Activated CD4-positive, CD25-positive, alpha-beta regulatory T cell treated with anti-CD3 and anti-CD28 coated beads, Interleukin-2, amount 50 U/mL, for 16 hours (primary cell): ENCODE measurements around the gene KIF4B.
"Not testable (repeated sequence)": the region's sequence is repeated elsewhere in the genome, so short reads cannot be mapped to it uniquely, and the experiment has no call there.

ENCODE experiments used
- DNase-seq: peaks from one replicate; pipeline ENCODE4 v3.0.0-alpha.2; 2020; ENCODE audit warnings: low read depth, low spot score

Gene KIF4B, protein sequence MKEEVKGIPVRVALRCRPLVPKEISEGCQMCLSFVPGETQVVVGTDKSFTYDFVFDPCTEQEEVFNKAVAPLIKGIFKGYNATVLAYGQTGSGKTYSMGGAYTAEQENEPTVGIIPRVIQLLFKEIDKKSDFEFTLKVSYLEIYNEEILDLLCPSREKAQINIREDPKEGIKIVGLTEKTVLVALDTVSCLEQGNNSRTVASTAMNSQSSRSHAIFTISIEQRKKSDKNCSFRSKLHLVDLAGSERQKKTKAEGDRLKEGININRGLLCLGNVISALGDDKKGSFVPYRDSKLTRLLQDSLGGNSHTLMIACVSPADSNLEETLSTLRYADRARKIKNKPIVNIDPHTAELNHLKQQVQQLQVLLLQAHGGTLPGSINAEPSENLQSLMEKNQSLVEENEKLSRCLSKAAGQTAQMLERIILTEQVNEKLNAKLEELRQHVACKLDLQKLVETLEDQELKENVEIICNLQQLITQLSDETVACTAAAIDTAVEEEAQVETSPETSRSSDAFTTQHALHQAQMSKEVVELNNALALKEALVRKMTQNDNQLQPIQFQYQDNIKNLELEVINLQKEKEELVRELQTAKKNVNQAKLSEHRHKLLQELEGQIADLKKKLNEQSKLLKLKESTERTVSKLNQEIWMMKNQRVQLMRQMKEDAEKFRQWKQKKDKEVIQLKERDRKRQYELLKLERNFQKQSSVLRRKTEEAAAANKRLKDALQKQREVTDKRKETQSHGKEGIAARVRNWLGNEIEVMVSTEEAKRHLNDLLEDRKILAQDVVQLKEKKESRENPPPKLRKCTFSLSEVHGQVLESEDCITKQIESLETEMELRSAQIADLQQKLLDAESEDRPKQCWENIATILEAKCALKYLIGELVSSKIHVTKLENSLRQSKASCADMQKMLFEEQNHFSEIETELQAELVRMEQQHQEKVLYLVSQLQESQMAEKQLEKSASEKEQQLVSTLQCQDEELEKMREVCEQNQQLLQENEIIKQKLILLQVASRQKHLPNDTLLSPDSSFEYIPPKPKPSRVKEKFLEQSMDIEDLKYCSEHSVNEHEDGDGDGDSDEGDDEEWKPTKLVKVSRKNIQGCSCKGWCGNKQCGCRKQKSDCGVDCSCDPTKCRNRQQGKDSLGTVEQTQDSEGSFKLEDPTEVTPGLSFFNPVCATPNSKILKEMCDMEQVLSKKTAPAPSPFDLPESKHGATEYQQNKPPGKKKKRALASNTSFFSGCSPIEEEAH

DNA sequence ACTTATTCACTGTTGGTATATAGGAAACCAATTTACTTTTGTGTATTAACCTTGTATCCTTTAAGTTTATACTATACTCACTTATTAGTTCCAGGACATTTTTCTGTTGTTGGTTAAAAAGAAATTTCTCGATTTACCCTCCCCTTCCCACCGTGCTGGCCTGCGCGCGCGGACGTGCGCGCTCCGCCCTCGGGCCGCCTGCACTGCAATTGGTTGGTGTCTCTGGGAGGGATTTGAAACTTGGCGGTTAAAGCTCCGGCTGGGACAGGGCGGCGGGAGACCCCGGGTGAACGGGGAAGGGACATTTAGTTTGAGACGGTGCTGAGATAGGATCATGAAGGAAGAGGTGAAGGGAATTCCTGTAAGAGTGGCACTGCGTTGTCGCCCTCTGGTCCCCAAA, at the start of gene KIF4B:
TSS of gene KIF4B (plus strand) at position 230 of the 400 bp plus-strand sequence. CDS start at position 335, 105 bp downstream.
- DNase-seq, result no peak

DNA sequence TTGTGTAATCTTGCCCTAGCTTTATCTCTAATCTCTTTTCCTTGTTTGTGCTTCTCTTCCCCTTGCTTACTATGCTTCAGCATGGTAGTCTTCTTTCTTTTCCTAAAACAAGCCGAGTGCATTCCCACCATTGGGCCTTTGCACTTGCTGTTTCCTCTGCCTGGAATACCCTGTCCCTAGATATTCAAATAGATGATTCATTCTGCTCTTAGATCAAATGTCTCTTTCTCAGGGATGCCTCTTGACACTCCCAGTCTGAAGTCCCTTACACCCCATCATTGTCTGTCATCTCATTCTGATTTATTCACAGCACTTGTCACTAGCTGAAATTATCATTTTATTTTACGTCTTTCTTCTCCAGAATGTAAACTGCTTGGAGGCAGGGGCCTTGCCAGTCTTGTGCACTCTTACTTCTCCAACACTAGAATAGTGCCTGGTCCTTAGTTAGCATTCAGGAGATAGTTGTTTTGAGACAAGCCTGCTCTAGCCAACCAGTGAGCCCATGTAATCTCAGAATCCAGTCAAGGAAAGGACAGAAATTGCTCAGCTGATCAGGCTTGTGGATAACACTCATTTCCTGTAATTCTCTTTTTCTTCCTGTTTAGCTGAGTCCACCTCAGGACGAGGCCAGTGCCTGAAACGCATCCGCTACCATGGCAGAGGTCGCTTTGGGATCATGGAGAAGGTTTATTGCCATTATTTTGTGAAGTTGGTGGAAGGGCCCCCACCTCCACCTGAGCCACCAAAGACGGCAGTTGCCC, 47.3 kb upstream of the KIF4B start:
- DNase-seq, result no peak

DNA sequence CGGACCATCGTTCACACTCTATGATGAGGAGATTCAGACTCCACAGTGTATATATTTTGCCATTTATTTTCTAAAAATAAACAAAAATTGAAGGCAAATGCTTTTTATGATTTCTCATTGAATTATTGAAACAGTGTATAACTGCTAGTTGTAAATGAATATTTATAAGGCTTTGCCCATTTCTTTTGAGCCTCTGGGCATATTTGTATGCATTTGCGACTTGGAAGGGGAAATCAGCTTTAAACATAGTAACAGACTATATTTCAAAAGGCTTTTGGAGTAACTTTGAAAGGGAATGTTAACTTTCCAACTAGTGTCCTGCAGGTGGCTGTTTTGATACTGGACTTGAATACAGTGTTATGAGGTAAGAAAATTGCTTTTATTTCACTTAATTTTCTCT, 46.7 kb upstream of the KIF4B start:
- DNase-seq, result no peak

DNA sequence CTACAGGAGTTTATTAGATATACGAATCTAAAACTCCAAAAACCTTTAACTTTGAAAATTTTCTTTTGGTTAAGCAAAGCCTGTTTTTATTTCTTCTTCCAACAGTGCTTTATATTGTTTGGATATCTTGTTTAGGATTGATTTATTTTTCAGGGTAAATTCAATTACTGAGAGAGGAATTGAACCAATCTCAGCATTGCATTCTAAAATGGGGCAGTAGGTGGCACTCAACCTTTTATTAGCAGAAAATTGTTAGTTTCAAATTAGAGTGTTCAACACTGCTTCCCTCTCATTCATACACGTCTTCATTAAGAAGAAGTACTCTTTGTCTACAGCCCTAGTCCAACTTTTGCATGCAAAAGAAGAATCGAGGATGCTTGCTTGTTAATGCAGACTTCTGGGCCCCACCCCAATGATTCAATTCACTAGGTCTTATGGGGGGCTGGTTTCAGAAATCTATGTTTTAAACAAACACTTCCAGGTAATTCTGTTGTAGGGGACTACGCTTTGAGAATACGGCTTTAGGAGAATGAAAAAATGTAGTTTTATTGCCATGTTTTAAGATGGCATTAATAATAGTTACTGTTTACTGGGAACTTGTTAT, 46.0 kb upstream of the KIF4B start:
- DNase-seq, result no peak

DNA sequence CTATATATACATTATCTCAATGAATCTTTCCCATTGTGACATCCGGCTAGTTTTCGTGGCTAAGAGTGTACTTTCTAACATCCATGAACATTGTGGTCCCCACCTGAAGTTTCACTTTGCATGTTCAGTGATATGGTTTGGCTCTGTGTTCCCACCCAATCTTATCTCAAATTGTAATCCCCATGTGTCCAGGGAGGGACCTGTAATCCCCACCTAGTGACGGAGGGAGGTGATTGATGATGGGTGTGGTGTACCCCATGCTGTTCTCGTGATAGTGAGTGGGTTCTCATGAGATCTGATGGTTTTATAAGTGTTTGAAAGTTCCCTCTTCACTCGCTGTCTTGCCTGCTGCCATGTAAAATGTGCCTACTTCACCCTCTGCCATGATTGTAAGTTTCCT, 44.6 kb upstream of the KIF4B start:
- DNase-seq, result no peak

DNA sequence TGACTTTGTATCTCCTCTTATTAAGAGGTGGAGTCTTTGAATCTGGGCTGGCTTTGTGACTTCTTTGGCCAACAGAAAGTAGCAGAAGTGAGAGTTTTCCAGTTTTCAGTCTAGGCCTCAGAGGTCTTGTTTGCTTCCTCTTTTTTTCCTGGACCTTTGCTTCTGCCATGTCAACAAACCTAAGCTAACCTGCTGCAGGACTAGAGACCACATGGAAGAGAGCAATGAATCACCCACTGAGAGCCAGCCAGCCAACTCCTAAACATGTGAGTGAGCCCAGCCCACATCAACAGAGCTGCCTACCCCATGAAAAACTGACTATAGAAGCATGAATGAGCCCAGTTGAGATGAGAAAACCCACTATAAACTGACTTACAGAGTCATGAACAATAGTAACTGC, 42.8 kb upstream of the KIF4B start:
- DNase-seq, result no peak

DNA sequence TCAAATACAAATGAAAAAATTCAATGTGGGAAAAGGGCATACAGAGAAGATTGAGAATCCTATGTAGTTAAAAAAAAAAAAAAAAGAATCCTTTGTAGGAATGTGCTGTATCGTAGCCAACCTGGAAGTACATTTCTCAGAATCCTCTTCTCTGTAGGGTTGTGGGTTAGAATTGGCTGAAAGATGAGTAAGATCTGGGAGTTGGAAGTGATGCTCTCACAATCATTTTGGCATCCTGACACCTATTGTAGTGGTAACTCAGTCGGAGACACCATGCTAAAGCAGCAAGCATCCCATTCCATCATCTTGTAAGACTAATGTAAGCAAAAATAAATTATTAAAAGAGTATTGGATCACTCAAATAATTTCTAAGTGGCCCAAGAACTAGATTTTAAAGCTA, 42.1 kb upstream of the KIF4B start:
- DNase-seq, result no peak

DNA sequence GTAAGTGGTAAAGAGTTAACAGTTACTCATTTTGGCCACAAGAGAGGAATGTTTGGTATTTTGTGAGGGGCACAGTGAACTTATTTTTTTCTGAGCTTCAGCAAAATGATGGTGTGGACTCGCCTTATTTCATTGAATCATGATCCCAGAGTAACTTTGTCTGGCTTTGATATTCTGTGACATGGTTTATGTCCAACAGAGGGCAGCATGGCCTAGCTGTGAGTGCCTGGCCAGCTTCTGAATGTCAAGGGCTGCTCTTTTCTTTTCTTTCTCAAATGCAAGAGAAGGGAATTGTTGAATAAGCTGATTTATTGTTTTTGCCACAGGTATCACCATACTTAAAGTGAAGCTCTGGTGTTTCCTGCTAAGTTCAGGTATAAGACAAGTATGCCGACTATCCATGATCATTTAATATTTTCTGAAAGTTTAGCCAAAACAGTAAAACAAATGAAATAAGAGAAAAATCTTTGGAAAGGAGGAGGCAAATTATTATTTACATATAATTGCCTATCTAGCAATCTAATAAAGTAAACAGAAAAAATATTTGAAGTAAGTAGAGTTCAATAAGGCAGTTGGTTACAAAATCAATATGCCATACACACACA, 41.0 kb upstream of the KIF4B start:
- DNase-seq, result no peak

DNA sequence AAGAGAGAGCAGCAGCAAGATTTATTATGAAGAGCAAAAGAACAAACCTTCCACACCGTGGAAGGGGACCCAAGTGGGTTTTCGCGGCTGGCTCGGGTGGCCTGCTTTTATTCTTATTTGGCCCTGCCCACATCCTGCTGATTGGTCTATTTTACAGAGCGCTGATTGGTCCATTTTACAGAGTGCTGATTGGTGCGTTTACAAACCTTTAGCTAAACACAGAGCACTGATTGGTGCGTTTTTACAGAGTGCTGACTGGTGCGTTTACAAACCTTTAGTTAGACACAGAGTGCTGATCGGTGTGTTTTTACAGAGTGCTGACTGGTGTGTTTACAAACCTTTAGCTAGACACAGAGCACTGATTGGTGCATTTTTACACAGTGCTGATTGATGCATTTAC, 37.5 kb upstream of the KIF4B start:
- not testable (repeated sequence) for DNase-seq

DNA sequence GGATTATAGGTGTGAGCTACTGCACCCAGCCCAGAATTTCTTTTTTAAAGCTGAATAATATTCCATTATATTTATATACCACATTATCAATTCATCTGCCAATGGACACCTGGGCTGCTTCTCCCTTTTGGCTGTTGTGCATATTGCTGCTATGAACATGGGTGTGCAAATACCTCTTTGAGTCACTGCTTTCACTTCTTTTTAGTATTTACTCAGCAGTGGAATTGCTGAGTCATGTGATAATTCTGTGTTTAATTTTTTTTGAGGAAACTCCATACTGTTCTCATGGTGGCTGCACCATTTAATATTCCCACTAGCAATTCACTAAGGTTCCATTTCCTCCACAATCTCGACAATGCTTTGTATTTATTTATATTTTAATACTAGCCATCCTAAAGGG, 36.1 kb upstream of the KIF4B start:
- no peak for DNase-seq

DNA sequence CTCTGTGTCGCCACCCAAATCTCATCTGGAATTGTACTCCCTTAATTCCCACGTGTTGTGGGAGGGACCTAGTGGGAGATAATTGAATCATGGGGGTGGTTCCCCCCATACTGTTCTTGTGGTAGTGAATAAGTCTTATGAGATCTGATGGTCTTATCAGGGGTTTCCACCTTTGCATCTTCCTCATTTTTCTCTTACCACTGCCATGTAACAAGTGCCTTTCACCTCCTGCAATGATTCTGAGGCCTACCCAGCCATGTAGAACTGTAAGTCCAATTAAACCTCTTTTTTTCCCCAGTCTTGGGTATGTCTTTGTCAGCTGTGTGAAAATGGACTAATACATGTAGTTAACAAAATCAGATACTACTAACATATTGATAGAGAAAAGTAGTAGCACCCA, 35.3 kb upstream of the KIF4B start:
- not testable (repeated sequence) for DNase-seq

DNA sequence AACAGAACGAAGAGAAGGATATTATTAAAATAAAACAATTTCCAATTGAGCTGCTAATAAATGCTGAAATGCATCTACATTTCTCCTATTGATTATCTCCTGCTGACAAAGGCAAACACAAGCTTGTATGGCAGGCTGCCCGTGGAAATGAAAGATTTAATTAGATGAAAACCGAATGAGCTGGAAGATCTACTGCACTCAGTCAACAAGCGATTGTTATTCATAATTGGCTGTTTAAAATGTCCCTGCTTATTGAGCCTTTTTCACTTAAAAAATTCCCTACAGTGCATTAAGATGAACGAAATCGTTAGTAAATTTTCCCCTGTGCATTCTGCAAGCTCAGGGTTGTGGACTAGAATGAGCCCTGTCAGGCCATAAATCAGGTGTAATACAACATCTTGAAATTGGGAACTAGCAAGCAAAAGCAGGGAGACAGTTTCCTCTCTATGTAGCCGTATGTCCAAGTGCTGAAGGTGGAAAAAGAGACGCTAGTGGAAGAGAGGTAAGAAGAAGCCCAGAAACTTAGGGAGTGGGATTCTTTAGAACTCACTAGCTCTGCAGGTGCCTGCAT, 28.5 kb upstream of the KIF4B start:
- no peak for DNase-seq

DNA sequence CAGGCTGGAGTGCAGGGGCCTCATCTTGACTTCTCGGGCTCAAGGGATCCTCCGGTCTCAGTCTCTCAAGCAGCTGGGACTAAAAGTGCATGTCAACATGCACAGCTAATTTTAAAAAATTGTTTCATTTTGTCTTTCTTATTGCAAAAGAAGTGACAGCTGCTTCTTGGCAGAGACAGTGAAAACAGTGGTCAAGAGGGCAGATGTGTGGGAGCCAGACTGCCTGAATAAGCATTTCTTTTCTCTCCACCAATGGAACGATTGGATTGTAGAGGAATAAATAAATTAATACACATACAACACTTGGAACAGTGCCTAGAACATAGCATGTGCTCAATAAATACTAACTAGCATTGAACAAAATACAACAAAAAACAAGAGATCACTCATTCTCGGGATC, 27.4 kb upstream of the KIF4B start:
- DNase-seq, result no peak

DNA sequence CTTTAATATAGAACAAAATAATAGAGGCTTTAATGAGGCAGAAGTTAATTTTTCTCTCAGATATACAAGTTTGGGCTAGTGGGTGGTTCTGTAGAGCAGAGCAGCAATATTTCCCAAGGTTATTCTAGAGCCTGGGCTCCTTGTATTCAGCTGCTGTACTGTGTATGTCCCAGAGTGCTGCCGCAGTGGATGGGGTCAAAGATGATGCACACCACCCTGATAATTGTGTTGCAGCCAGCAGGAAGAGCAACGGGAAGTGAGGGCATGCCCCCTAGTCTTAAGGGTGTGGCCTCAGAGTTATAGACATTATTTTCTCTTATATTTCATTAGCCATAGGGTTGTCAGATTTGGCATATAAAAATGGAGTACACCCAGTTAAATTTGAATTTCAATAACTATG, 23.9 kb upstream of the KIF4B start:
- DNase-seq, result no peak

DNA sequence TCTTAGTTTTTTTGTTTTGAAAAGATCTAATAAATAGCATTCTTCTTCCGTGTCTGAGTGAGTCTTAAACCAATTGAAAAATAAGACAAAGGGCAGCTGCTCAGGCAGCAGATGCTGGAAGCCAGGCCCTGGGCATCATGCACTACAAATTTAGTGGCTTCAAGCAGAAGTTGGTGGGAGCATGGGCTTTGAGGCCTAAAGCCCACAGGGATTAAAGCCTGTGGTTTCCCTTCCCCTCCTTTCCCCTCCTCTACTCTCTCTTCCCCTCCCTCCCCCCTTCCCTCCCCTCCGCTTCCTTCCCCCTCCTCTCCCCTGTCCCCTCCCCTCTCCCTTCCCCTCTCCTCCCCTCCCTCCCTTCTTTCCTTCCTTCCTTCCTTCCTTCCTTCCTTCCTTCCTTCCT, 20.1 kb upstream of the KIF4B start:
- DNase-seq, result no peak

DNA sequence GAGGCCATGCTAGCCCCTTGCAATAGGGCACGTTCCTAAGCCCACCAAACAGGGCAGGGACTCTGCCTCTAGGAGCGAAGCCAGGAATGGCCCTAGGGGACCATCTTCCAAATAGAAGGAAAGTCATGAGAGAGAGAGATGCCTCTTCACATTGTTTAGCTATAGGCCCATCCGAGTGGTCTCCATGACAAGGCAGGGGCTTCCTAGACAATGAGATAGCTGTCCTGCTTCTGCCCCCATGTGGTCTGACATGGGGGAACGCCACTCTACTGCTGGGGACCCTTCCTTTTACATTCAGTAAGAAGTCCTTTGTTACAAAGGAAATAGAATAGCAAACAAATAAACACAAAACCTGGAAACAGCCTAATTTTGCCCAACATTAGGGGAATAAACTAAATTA, 17.9 kb upstream of the KIF4B start:
- no peak for DNase-seq

DNA sequence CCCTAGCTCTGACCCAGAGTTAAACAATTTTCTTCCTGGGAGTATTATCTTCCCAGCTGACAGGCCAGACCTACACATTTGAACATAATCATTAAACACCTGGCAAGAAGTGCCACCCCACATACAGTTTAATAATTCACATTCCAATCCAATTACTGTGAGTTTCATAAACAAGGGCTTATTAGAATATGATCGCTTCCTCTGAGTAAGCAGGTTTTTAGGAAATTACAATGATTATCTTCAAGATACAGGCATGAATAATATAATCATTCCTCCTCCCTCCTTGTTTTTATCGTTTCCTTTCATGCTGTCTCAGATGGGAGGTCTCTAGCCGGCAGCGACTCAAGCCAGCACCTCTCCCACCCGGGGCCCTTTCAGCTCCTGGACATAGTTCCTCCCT, 15.8 kb upstream of the KIF4B start:
- DNase-seq, result no peak

DNA sequence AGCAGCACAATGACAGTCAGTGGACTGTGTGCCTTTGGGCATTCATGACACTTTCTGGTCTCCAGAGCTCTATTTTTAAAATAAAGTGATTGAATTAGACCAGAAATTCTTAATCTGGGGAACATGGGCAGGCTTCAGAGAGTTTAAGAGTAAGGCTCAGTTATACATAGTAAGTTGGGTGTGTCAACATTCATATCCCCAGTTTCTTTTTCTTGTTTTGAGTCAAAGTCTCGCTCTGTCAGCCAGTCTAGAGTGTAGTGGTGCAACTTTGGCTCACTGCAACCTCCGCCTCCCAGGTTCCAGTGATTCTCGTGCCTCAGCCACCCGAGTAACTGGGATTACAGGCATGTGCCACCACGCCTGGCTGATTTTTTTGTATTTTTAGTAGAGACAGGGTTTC, 13.7 kb upstream of the KIF4B start:
- no peak for DNase-seq

DNA sequence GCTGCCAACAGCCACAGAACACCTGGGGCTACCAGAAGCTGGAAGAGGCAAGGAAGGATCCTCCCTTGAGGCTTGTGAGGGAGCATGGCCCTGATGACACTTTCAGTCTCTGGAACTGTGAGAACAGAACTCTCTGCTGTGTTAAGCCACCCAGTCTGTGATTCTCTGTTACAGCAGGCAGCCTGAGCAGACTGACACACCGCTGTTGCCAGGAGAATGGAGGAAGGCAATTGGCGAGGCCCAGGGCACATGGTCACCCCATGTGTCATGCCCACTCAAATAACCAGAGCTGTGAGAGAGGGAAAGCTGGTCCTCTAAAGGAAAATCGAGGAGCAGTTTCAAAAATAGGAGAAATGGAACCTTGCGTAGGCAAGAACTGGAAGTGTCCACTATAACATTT, 12.0 kb upstream of the KIF4B start:
- DNase-seq, result no peak

DNA sequence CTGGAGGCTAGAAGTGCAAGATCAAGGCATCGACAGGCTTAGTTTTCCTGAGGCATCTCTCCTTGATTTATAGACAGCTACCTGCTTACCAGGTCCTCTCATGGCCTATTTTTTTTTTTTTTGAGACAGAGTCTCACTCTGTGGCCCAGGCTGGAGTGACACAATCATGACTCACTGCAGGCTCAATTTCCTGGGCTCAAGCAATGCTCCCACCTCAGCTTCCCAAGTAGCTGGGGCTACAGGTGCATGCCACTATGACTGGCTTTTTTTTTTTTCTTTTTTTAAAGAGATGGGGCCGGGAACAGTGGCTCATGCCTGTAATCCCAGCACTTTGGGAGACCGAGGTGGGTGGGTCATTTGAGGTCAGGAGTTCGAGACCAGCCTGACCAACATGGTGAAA, 10.8 kb upstream of the KIF4B start:
- not testable (repeated sequence) for DNase-seq
